Rectal smooth muscle tissue (tissue), 1 donor: ENCODE data around the gene RAB31.

Source experiments
- H3K27ac ChIP-seq: one replicate; pipeline ENCODE4 v1.7.0; 2013; ENCODE audit warnings: low read depth, low read length, inconsistent platforms
- H3K27me3 ChIP-seq: one replicate; pipeline ENCODE4 v1.7.0; 2013; ENCODE audit warnings: low read length; ENCODE audit not compliant: control insufficient read depth, insufficient read depth
- H3K36me3 ChIP-seq: one replicate; pipeline ENCODE4 v1.7.0; 2013; ENCODE audit warnings: low read length; ENCODE audit not compliant: control insufficient read depth, insufficient read depth
- H3K4me1 ChIP-seq: one replicate; pipeline ENCODE4 v1.7.0; 2013; ENCODE audit warnings: low read length; ENCODE audit not compliant: control insufficient read depth, insufficient read depth
- H3K4me3 ChIP-seq: one replicate; pipeline ENCODE4 v1.7.0; 2013; ENCODE audit warnings: low read length
- H3K9ac ChIP-seq: one replicate; pipeline ENCODE4 v1.7.0; 2013; ENCODE audit warnings: low read length

RAB31 gene

GRCh38 chr18:9749611-9750010 lies 41.5 kb downstream of the RAB31 start:
- Histone ChIP-seq H3K36me3 (no peaks in the 10 kb centered on the region), H3K4me1 (no peaks in the 10 kb centered on the region), H3K9ac (no peak overlapping the region), H3K27ac (no peak overlapping the region), H3K4me3 (no peak overlapping the region), H3K27me3 (no peaks in the 10 kb centered on the region)

- Histone ChIP-seq H3K4me1 (no peaks in the 10 kb centered on the region), H3K27me3 (no peaks in the 10 kb centered on the region), H3K36me3 (no peaks in the 10 kb centered on the region), H3K27ac (no peak overlapping the region), H3K4me3 (no peak overlapping the region), H3K9ac (no peak overlapping the region)
These were observed 42.0 kb downstream of the RAB31 start for GRCh38 chr18:9750112-9750511.

- no peaks in the 10 kb centered on the region for H3K27me3 ChIP-seq
- no peak overlapping the region for H3K4me3 ChIP-seq
- H3K36me3 ChIP-seq, result no peaks in the 10 kb centered on the region
- H3K9ac ChIP-seq, result no peak overlapping the region
- H3K27ac ChIP-seq, result no peak overlapping the region
- H3K4me1 ChIP-seq, result no peaks in the 10 kb centered on the region
These were observed 42.7 kb downstream of the RAB31 start for GRCh38 chr18:9750606-9751304.

- no peak overlapping the region for H3K27ac ChIP-seq
- H3K27me3 ChIP-seq, result no peaks in the 10 kb centered on the region
- no peak overlapping the region for H3K4me3 ChIP-seq
- H3K4me1 ChIP-seq, result peaks cover 1% of the 10 kb centered on the region
- H3K9ac ChIP-seq, result no peak overlapping the region
- no peaks in the 10 kb centered on the region for H3K36me3 ChIP-seq
These were observed 43.4 kb downstream of the RAB31 start for GRCh38 chr18:9751371-9752031.

- no peak overlapping the region for H3K4me3 ChIP-seq
- H3K36me3 ChIP-seq, result no peaks in the 10 kb centered on the region
- H3K27me3 ChIP-seq, result no peaks in the 10 kb centered on the region
- H3K4me1 ChIP-seq, result peaks cover 3% of the 10 kb centered on the region
- H3K27ac ChIP-seq, result no peak overlapping the region
- no peak overlapping the region for H3K9ac ChIP-seq
These were observed 45.7 kb downstream of the RAB31 start for GRCh38 chr18:9753846-9754245.

- peaks cover 3% of the 10 kb centered on the region for H3K4me1 ChIP-seq
- no peak overlapping the region for H3K27ac ChIP-seq
These were observed 47.0 kb downstream of the RAB31 start for GRCh38 chr18:9755110-9755509.

GRCh38 chr18:9755615-9756014 lies 47.5 kb downstream of the RAB31 start:
- Histone ChIP-seq H3K4me3 (no peak overlapping the region), H3K27me3 (no peaks in the 10 kb centered on the region), H3K36me3 (no peaks in the 10 kb centered on the region), H3K27ac (no peak overlapping the region), H3K9ac (no peak overlapping the region), H3K4me1 (peaks cover 3% of the 10 kb centered on the region)

More at GRCh38 chr18:9755110-9755509, 47.0 kb downstream of the RAB31 start:
- H3K27me3 ChIP-seq, result no peaks in the 10 kb centered on the region
- H3K36me3 ChIP-seq, result no peaks in the 10 kb centered on the region
- no peak overlapping the region for H3K9ac ChIP-seq
- H3K4me3 ChIP-seq, result no peak overlapping the region

GRCh38 chr18:9756271-9756932 lies 48.3 kb downstream of the RAB31 start:
- no peak overlapping the region for H3K27ac ChIP-seq
- H3K4me1 ChIP-seq, result peaks cover 3% of the 10 kb centered on the region
- H3K4me3 ChIP-seq, result no peak overlapping the region
- H3K27me3 ChIP-seq, result no peaks in the 10 kb centered on the region
- no peak overlapping the region for H3K9ac ChIP-seq
- no peaks in the 10 kb centered on the region for H3K36me3 ChIP-seq

GRCh38 chr18:9756933-9757470 lies 48.9 kb downstream of the RAB31 start:
- H3K36me3 ChIP-seq, result no peaks in the 10 kb centered on the region
- H3K4me1 ChIP-seq, result peaks cover 3% of the 10 kb centered on the region
- H3K4me3 ChIP-seq, result no peak overlapping the region
- no peak overlapping the region for H3K9ac ChIP-seq
- no peaks in the 10 kb centered on the region for H3K27me3 ChIP-seq
- H3K27ac ChIP-seq, result no peak overlapping the region

- H3K9ac ChIP-seq, result no peak overlapping the region
- H3K36me3 ChIP-seq, result no peaks in the 10 kb centered on the region
- no peaks in the 10 kb centered on the region for H3K27me3 ChIP-seq
- no peak overlapping the region for H3K4me3 ChIP-seq
- peaks cover 3% of the 10 kb centered on the region for H3K4me1 ChIP-seq
- H3K27ac ChIP-seq, result no peak overlapping the region
These were observed 49.9 kb downstream of the RAB31 start for GRCh38 chr18:9757827-9758621.

GRCh38 chr18:9758624-9759075 lies 50.5 kb downstream of the RAB31 start:
- no peaks in the 10 kb centered on the region for H3K36me3 ChIP-seq
- H3K4me1 ChIP-seq, result peaks cover 3% of the 10 kb centered on the region
- no peak overlapping the region for H3K9ac ChIP-seq
- H3K4me3 ChIP-seq, result no peak overlapping the region
- H3K27me3 ChIP-seq, result no peaks in the 10 kb centered on the region
- no peak overlapping the region for H3K27ac ChIP-seq

GRCh38 chr18:9760641-9761040 lies 52.5 kb downstream of the RAB31 start:
- Histone ChIP-seq H3K9ac (no peak overlapping the region), H3K4me1 (peaks cover 6% of the 10 kb centered on the region), H3K27ac (no peak overlapping the region), H3K36me3 (no peaks in the 10 kb centered on the region), H3K27me3 (no peaks in the 10 kb centered on the region), H3K4me3 (no peak overlapping the region)
